Activated CD8-positive, alpha-beta memory T cell treated with anti-CD3 and anti-CD28 coated beads for 4 hours (primary cell): Measurements from ENCODE around the gene SH3BP5L.

ENCODE experiments used
- DNase-seq, 2 donors: peaks; one replicate each; pipeline ENCODE4 v3.0.0-alpha.2; 2020; ENCODE audit warnings: low read depth in 2 of 2

Gene SH3BP5L

DNA sequence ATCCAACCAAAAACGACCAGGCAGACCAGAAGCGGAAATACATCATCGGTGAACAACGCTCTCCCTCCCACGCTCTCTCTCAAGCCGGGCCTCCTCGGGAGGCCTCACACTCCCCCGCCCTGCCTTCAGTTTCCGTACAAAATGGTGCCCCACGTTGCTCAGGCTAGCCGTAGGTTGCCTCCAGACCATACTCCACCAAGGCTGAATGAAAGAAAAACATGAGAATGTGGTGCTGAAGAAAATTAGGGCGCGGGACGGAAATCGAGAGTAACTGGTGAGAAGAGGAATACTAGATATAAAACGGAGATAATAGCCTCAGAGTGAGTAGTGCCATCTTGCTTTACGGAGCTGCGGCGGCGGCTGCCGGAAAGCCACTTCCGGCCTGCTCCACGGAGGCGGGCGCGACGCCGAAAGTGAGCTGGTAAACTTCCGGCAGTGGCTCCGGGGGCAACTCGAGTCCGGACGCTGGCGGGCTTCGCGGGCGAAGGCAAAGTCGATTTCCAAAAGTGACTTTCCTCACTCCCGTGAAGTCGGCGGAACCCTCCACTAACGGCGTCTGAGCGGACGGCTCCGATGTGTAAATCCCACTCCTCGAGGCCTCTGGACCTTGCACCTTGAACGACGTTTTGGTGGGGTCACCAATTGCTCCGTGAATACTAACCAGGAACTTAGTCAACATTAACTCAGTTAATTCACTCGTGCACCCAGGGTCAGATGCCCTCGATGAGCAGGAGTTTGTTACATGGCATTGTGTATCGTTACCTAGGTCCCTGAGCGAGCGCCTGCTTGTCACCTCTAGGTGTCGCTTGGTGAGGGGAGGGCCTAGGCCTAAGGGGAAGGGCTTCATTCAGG is at the start of gene SH3BP5L:
Gene SH3BP5L (minus strand): TSS at position 7 of the 852 bp plus-strand sequence. CDS start 980 bp downstream, outside the sequence.
- DNase-seq: peak; percentile 78 to 87

DNA sequence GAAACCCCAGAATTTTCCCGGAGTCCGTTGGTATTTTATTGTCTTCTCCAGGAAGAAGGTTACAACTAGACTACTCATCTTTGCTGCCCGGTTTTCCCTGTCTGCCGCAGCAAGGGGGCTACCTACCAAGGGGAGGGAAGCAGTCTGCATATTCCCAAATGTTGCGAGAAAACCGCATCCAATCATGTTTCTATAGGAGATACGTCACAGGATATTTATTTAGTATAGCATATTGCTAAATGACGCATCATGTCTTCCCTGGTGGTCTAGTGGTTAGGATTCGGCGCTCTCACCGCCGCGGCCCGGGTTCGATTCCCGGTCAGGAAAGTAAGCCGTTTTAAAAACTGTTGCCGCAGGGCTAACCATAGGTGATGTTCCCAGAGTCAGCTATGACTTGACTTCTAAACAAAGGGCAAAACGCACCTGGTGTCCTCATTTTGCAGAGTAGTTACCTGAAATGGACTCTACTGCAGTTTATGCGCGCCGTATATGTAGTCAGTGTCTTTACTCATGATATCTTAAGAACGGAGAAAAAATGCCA is 48.3 kb upstream of the SH3BP5L start:
- peak; percentile 66 to 78 for DNase-seq

DNA sequence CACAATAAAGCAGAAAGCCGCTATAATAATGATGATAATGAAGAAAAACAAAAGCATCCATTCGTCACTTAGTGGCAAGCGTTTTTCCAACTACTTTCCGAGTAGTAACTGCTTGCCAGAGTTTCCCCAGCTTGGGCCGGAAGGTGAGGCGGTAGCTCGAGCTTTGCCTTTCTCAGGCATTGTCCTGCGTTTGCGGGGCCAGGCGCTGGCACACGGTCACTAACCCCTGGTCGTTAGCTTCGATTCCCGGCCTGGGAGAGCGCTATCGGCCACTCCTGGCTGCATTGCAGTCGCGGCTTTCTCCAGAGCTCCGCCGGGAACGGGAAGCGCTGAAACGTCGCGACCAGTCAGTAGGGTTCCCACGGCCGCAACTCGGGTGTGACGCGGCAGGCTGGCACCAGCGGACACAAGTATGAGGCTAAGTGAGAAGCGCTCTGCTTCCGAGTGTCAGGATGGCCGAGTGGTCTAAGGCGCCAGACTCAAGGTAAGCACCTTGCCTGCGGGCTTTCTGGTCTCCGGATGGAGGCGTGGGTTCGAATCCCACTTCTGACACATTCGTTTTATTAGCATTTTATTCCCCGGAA is 47.8 kb upstream of the SH3BP5L start:
- DNase-seq: peak; percentile 84 to 87

DNA sequence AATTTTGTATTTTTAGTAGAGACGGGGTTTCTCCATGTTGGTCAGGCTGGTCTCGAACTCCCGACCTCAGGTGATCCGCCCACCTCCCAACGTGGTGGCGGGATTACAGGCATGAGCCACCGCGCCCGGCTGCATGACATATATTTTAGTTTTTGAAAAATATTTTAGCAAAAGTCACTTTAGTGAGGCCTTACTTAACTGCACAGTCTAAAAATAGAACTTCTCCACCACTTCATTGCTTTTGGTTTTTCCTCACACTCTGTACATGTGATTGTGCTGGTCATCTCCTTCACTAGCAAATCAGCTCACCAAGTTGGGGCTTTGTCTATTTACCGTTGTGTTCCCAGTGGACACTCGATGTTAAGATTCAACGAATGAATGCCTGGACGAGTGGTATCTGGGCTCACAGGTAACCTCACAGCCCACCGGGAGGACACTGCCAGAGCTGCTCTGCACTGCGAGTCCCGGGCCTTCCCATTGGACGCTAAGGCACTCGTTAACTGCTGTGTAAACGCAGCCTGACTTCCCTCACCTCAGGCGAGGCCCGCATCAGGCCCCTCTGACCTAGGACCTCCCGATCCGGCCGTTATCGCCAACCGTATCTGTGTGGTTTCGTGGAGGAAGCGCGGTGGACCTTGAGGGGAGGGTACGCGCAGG is 47.2 kb upstream of the SH3BP5L start:
- no peak for DNase-seq

DNA sequence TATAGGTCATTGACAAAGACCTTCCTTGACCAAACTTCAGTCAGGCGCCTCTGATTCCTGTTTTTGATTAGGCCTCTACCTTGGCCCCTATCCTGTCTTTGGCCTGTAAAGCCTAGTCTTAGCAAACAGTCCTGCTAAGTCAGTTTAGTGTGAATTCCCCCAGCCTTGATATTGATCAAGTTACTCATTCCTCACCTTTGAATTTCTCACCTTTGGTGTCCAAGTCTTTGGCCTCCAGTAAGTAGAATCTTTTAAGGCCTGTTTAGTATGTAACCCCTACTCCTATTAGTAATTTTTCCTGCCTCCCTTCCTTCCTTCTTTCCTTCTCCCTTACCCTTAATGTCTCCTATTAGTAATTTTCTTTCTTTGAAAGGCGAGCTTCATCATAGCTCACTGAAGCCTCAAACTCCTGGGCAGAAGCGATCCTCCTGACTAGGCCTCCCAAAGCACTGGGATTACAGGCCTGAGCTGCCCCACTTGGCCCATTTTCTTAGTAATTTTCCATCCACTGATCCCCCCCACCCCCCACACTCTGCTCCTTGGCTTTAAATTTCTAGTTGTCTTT is 46.2 kb upstream of the SH3BP5L start:
- no peak for DNase-seq

DNA sequence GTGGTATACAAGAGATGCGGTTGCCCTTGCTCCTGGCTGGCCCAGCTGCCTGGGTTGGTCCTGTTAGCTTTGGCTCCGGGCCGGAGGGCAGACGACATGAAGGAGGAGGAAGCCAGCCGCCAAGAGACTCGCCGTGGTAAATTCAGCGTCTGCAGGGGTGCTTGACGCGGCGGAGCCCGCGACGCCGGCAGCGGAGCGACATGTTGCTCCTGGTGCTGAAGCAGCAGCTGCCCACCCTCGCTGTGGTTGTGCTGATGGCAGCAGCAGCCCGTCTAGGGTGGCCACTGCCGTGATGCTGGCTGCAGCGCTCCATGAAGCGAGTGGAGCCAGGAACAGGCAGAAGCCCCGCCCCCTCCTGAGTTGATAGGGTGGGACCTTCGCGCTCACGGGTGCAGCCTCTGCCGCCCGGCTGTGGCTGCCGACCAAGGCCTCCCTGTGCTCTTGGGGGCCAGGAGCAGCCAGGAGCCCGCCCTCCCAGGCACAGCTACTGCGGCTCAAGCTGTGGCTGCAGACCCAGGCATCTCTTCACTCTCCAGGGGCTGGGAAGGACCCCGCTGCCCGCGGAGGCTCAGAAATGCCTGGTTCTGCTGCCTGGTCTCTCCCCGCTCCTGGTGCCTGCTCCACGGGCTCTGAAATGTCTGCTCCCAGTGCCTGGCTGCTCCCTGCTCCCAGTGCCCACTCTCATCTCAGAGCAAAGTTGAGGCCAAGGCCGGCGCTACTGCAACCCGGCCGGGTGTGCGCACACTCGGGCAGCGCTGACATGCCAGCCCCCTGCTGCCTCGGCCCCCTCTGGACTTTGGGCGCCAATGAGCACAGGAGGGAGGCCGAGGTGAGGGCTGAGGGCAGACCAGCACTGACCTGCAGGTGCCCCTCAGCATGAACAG is 37.5 kb upstream of the SH3BP5L start:
- DNase-seq: peak; percentile 60 to 62

DNA sequence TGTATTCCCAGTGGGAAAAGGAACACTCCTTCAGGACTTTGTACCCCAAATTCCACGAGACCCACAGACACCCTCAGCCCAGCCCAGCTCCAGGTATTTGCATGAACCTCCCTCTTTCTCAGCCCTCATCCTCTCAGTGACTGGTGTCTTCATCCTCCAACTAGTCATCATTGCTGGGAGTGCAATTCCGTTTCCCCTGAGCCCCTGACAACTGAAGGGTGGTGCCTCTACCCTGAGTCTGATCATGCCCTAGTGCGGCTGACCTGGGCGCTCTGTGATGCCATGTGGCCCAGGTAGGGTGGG is 36.9 kb upstream of the SH3BP5L start:
- DNase-seq: no peak

DNA sequence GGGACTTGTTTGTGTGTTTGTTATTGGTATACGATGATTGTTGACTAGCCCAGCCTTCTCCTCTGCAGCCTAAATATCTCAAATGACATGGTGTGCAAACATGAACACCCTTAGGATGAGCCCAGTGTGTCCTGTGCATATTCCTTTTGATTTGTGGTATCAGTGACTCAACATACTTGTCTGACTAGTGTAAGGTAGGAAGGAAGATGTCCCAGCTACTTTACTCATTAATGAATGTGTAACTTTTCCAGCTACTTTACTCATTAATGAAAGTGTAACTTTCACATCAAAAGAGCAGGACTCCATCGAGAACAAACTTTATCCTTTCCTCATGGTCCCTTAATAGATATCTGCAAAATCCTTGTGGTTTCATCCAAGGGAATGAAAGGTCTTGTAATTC is 35.9 kb upstream of the SH3BP5L start:
- DNase-seq: no peak

DNA sequence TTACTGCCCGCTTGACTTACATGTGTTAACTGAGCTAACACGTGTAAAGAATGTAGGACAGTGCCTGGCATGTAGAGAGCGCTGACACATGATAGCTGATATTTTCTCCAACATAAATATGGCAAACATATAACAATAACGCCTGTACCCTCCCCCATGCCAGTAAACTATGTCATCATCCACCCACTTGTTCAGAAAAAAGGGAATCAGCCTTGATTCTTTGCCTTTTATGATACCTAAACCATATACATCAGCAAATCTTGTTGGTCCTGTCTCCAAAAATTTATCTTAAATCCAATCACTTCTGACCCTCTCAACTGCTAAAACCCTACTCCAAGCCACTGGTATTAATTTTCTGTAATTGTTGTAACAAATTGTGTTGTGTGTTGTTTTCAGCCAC is 34.3 kb upstream of the SH3BP5L start:
- no peak for DNase-seq

DNA sequence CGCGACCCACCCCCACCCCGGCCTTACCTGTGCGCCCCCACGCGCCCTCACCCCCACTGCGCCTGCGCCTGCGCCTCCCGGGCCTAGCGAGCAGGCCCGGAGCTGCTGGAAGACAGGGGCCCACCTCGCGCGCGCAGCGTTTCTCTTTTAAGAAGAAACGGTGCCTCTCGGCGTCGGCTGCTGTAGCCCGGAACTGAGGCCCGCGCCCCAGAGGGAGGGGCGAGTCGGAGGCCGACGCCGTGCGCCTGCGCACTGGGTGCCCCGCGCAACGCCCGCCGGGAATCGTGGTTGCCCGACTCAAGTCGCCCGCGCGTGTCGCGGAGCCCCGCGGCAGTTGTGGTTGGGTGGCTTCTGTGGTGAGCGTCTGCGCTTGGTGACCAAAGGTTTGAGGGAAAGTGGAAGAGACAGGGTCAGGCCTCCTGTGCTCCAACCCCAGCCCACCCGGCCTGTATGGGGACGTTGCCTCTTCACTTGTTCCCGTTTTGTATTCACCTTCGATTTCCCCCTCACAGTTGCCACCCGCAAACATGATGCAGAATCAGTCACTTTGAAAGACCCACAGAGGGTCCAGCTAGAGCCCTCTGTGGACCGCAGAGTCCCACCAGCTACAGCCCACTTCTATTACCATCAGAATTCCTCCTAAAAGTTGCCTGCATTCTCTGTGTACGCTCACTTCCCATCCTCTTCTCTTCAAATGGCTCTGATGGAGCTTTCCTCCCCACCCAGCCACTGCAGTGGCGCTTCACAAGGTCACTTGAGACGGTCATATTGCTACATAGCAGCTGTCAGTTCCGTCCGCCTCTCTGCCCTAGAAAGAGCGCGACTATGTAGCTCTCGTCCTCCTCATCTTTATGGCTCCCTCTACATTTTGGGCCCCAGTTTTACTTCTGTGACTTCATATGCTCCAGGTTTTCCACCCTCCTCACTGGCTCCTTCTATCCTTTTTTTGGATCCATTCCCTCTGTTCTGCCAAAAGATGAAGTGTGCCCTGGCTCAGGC is 33.5 kb upstream of the SH3BP5L start, which contains the start of gene ZNF692:
Gene ZNF692 (minus strand): TSS at position 195 of the 999 bp plus-strand sequence. CDS start 776 bp downstream, outside the sequence.
- DNase-seq: peak; percentile 94 to 96

DNA sequence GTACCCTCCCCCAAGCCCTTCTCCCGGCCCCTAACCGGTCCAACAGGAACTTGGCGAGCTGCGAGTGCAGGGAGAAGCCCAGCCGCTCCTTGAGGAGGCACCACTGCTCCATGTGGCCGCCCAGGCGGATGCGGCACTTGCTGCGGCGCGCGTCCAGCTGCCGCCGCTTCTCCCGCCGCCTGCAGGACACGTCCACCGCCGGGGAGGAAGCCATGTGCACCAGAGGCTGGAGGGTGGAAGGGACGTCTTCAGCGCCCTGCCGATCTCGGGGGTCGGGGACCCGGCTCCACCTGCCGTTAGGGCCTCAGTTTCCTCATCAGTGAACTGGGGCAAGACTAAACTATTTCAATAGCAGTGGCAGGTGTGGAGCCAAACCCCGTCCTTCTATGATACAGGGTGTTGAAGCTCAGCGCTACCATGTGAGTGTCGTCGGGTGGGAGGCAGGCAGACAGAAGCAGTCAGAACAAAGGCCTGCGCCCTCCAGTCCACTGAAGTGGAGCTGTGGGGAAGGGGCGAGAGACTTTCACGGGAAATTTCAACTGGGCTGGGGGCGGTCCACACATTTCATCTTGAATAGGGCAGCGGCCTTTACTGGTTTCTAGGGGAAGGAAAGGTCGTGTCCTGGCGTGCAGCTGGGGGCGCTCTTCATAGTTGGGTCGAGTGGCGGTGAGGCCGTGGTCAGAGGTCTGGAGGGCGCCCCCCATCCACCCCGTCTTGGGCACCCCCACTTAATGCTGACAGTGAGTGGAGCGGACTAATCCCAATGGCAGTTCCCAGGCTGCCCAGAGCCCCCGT is 32.6 kb upstream of the SH3BP5L start:
- no peak for DNase-seq

DNA sequence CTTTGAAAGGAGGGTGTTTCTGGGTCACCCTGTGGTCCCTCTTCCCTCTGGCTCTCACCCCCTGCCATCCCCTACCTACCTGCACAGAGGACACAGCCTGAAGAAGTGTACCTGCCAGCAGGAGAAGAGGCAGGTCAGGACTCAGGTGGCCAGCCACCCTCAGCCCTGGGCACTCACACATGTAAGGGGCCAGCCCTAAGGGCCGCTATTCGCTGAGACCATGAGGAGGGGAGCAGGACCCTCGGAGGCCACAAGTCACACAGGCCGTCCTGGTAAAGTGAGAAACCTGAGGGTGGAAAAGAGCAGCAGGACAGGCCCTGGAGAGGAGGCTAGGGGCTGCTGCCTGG is 32.0 kb upstream of the SH3BP5L start:
- DNase-seq: no peak

DNA sequence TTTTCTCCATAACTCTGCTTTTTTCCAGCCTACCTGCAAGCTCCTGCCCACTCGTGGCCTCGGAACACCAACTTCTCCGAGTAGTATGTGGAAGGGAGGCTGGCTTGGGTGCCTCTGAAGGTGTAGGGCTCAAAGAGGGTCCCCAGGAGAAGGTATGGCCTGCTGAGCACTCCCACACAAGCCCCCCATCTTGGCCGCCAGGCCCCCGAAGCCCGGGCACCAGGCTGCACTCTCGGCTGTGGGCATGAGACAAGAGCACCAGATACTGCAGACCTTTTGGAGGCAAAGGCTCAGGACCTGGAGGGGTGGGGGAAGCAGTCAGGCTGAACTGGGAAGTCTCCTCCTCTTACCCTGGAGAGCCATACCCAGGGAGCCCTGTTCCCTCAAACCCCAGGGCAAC is 31.5 kb upstream of the SH3BP5L start:
- DNase-seq: no peak

DNA sequence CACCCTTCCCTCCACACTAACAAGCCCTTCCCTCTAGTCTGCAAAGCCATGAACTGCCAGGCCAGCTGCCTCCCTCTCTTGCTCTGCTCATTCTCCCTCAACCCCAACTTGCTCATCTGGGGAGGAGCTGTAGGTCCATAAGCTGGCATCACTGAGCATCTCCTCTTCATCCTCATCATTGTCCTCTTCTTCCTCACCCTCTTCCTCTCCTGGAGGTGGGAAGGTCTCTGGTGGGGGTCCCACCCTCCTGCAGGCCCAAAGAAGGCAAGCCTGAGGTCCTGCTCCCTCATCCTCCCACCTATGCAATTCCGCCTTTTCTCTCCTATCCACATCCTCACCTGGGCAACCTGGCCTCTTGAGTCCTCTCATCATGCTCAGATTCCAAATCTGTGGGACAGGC is 30.5 kb upstream of the SH3BP5L start:
- DNase-seq: no peak

DNA sequence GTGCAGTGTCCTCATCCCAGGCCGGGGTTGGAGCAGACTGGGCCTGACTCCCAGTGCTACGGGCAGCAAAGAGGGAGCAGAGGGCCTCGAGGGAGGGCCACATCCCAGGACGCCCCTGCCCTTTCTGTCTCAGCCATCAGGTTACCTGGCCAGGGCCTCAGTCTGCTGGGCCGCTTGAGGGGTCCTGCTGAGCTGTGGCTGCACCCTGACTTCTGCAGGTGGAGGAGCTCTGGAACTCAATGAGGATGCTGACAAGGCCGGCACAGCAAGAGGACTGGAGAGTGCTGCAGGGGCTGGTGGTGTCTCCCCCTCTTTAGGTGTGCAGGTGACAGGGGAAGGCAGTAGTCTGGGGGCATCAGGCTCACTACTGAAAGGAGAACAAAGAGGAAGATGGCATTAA is 29.9 kb upstream of the SH3BP5L start:
- DNase-seq: no peak

DNA sequence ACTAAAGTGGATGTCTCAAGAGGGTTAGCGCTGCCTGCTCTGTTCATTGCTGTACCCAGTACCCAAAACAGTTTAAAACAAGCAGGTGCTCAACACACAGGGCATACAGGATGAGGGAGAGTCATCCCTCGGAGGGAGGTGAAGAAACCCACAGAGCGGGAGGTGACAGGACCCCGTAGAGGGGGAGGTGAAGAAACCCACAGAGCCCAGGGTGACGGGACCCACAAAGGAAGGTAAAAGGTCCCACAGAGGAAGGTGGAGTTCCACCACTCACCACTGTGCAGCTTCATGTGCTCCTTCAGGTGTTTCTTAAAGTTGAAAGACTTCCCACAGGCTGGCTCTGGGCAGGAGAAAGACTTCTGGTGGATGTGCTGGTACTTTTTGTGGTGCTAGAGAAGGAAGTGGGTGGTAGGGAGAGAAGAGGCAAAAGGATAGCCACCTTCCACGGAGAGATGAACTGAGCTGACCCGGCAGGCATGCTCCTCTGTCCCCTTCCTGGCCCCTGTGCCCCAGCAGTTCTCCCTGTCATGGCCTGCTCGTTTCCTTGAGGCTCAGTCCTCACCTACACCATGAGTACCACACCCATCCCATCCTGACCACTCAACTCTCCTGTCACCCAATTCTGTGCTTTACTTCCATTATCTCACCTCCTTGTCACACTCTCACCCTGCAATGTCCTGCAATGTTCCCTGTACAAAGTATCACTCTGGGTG is 28.1 kb upstream of the SH3BP5L start:
- DNase-seq: peak in 1 of 2 donors; percentile 25

DNA sequence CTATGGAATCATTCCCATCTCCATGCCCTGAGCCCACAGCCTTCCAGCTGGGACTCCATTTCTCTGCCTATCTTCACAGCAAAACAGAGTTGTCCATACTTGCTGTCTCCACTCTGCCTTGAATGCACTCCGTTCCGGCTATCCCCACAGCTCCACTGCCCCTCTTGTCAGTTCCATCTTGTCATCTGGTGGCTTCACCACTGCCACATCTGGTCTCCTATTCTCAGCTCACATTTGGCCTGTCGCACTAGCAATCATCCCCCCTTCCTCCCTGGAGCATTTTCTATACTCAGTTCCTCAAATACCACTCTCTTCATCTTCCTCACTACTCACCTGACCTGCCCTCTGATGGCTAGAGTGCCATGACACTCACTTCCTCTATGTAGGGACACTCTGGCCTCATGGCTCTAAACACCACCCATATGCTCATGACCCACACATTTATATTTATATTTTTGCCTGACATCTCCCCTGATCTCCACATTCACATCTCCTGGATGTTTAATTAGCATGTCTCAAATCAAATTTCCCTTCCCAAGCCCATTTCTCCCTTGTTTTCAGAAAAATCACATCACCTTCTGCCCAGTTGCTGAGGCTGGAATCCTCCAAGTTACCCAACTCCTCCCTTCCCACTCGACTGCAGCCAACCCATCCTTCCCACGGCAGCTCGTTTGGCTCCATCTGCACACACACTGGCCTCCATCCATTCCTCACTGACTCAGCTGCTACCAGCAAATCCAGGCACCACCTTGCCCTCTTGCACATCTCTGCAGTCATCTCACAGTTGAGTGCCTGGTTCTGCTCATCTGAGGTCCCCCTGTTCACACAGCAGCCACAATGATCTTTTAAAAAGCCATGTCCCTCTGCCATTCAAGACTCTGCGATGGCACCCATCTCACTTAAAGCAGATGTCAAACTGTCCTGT is 27.0 kb upstream of the SH3BP5L start:
- DNase-seq: no peak

DNA sequence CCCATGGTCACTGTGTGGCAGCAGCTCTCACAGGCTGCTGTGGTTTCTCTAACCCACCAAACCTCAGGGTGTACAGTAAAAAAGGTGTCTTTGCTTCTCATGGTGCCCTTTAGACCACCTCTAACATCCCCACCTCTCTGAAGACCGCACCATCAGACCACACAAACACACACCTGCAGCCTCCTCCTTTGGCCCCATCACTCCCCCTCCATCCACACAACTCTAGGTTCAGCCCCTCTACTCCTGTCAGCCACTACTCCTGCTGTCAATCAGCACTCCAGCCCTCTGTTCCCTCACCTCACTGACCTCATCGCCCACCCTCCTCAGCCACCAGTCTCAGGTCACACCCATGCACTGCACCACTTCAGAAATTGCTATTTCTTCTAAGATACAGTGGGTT is 25.7 kb upstream of the SH3BP5L start:
- no peak for DNase-seq
